ENCODE data around the gene TRPM2. TPM values are rescaled to one million over a fixed set of nuclear protein-coding genes. Genes with fewer than 3 reads are reported as not detected.

The TRPM2 gene
- total RNA-seq, 4 donors from 2014 or later: 0.29 to 3.1 (median 1.8) TPM

DNA sequence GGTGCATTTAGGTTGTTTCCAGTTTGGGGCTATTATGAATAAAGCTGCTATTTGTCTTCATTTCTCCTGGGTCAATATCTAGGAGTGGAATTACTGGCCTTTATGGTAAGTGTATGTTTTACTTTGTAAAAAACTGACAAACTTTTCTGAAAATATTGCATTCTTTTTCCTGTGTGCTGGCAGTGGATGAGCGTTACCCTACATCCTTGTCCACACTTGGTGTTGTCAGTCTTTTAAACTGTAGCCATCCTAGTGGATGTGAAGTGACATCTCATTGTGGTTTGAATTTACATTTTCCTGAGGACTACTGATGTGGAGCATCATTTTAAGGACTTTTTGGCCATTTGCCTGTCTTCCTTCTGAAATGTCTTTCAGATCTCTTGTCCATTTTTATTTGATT, 35.9 kb downstream of the TRPM2 start:
- Histone ChIP-seq H3K4me3 (no peak overlapping the region), H3K4me1 (no peaks in the 10 kb centered on the region), H3K27ac (no peak overlapping the region), H3K9me3 (peaks cover 0 to 25% of the 10 kb centered on the region in 2 donors), H3K27me3 (no peaks in the 10 kb centered on the region), H3K36me3 (no peaks in the 10 kb centered on the region)
- DNase-seq: no peak
- intact Hi-C loops (cut with DNase I; ENCODE audit: low total_unique reads): no loop called here
- no peak for TF ChIP-seq POLR2A (IDR thresholded peaks at IDR 0.05)
- TF ChIP-seq, protein P1, sequence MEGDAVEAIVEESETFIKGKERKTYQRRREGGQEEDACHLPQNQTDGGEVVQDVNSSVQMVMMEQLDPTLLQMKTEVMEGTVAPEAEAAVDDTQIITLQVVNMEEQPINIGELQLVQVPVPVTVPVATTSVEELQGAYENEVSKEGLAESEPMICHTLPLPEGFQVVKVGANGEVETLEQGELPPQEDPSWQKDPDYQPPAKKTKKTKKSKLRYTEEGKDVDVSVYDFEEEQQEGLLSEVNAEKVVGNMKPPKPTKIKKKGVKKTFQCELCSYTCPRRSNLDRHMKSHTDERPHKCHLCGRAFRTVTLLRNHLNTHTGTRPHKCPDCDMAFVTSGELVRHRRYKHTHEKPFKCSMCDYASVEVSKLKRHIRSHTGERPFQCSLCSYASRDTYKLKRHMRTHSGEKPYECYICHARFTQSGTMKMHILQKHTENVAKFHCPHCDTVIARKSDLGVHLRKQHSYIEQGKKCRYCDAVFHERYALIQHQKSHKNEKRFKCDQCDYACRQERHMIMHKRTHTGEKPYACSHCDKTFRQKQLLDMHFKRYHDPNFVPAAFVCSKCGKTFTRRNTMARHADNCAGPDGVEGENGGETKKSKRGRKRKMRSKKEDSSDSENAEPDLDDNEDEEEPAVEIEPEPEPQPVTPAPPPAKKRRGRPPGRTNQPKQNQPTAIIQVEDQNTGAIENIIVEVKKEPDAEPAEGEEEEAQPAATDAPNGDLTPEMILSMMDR (IDR thresholded peaks at IDR 0.05): no peak

DNA sequence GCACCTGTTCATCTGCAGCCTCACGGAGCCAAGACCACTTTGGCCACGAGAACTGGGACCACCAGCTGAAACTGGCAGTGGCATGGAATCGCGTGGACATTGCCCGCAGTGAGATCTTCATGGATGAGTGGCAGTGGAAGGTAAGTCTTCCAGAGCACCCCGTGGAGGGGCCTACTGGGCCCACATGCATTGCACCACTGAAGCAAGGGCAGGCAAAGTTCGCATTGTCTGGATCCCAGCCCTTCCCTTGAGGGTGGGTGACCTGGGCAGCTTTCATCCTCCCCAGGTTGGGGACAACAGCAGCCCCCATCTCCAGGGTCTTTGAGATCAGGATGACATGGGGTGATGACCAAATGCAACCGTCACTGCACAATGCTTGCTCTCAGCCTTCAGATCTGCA, 37.5 kb downstream of the TRPM2 start:
- intact Hi-C loops (cut with DNase I; ENCODE audit: low total_unique reads): no loop called here
- peaks cover 0 to 14% of the 10 kb centered on the region in 2 donors for H3K9me3 ChIP-seq
- H3K4me3 ChIP-seq: no peak overlapping the region

DNA sequence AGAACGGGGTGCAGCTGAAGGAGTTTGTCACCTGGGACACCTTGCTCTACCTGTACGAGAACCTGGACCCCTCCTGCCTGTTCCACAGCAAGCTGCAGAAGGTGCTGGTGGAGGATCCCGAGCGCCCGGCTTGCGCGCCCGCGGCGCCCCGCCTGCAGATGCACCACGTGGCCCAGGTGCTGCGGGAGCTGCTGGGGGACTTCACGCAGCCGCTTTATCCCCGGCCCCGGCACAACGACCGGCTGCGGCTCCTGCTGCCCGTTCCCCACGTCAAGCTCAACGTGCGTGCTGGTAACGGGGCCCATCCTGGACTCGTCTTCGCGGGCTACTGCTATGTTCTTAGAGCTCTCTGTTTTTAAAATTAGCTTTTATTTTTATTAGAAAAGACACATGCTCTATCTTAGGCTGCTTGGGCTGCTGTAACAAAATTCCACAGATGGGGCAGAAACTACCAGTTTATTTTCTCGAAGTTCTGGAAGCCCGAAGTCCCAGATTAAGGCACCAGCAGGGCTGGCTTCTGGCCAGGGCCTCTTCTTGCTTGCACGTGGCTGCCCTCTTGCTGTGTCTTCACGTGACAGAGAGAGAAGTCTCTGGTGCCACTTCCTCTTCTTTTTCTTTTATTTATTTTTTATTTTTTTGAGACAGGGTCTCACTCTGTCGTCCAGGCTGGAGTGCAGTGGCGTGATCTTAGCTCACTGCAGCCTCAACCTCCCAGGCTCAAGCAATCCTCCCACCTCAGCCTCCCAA, 38.1 kb downstream of the TRPM2 start:
- H3K9me3 ChIP-seq: peaks cover 0 to 10% of the 10 kb centered on the region in 2 donors
- H3K4me3 ChIP-seq: no peak overlapping the region
- no peaks in the 10 kb centered on the region for H3K4me1 ChIP-seq
- intact Hi-C loops (cut with DNase I; ENCODE audit: low total_unique reads): no loop called here
- no peak for TF ChIP-seq POLR2A (IDR thresholded peaks at IDR 0.05)
- TF ChIP-seq, protein P1 (IDR thresholded peaks at IDR 0.05): no peak
- H3K36me3 ChIP-seq: no peaks in the 10 kb centered on the region
- H3K27me3 ChIP-seq: no peaks in the 10 kb centered on the region
- H3K27ac ChIP-seq: no peak overlapping the region
- no peak for DNase-seq

More for the DNA sequence above, 37.5 kb downstream of the TRPM2 start:
- TF ChIP-seq POLR2A (IDR thresholded peaks at IDR 0.05): no peak
- TF ChIP-seq, protein P1 (IDR thresholded peaks at IDR 0.05): no peak
- Histone ChIP-seq H3K4me1 (no peaks in the 10 kb centered on the region), H3K27ac (no peak overlapping the region), H3K27me3 (no peaks in the 10 kb centered on the region), H3K36me3 (no peaks in the 10 kb centered on the region)
- no peak for DNase-seq

DNA sequence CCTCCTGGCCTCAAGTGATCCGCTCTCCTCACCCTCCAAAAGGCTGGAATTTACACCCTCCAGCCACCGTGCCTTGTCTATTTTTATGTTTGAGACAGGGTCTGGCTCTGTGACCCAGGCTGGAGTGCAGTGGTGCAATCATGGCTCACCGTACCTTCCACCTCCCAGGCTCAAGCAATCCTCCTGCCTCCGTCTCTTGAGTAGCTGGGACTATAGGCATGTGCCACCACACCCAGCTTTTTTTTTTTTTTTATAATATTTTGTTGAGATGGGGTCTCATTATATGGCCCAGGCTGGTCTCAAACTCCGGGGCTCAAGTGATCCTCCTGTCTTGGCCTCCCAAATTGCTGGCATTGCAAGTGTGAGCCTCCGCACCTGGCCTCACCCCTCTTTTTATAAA, 38.8 kb downstream of the TRPM2 start:
- H3K36me3 ChIP-seq: no peaks in the 10 kb centered on the region
- intact Hi-C loops (cut with DNase I; ENCODE audit: low total_unique reads): no loop called here
- H3K27me3 ChIP-seq: no peaks in the 10 kb centered on the region
- H3K9me3 ChIP-seq: peaks cover 0 to 10% of the 10 kb centered on the region in 2 donors
- no peak overlapping the region for H3K4me3 ChIP-seq
- no peak for TF ChIP-seq POLR2A (IDR thresholded peaks at IDR 0.05)
- TF ChIP-seq, protein P1 (IDR thresholded peaks at IDR 0.05): no peak
- no peak overlapping the region for H3K27ac ChIP-seq
- DNase-seq: no peak
- no peaks in the 10 kb centered on the region for H3K4me1 ChIP-seq

DNA sequence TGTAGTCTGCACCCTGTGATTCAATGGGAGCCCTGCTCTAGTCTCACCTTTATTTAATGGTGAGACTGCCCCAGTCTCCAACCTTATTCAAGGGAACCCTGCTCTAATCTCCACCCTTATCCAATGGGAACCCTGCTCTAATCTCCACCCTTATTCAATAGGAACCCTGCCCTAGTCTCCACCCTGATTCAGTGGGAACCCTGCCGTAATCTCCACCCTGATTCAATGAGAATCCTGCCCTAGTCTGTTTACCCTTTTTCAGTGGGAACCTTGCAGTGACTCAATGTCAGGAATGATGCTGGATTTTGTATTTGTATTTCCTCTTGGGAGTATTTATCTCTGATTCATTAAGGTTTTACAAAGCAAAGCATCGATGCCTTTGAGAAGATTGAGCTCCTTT, 39.5 kb downstream of the TRPM2 start:
- H3K4me1 ChIP-seq: no peaks in the 10 kb centered on the region
- TF ChIP-seq, protein P1 (IDR thresholded peaks at IDR 0.05): no peak
- no peak for TF ChIP-seq POLR2A (IDR thresholded peaks at IDR 0.05)
- DNase-seq: no peak
- no peaks in the 10 kb centered on the region for H3K27me3 ChIP-seq
- no peaks in the 10 kb centered on the region for H3K36me3 ChIP-seq
- intact Hi-C loops (cut with DNase I; ENCODE audit: low total_unique reads): no loop called here
- peaks cover 0 to 3% of the 10 kb centered on the region in 2 donors for H3K9me3 ChIP-seq
- no peak overlapping the region for H3K27ac ChIP-seq
- H3K4me3 ChIP-seq: no peak overlapping the region
